H1 (cell line): ENCODE measurements around the gene KLF14. TPM values are rescaled to one million over a fixed set of nuclear protein-coding genes. Genes with fewer than 3 reads are reported as not detected.
"Not testable (repeated sequence)": the region's sequence is repeated elsewhere in the genome, so short reads cannot be mapped to it uniquely, and the experiment has no call there.

ENCODE experiments used
- CTCF ChIA-PET: fragments of 300-600 bp; sonication (Branson Sonifier 250); formaldehyde crosslinking; loops from one replicate; lab custom pipeline; 2021; ENCODE audit not compliant: partially characterized antibody; lab: Charles Lee
- POLR2A ChIA-PET: fragments of 300-600 bp; sonication (Branson Sonifier 250); formaldehyde crosslinking; loops from one replicate; lab custom pipeline; 2021; ENCODE audit warnings: inconsistent platforms; ENCODE audit not compliant: partially characterized antibody; lab: Charles Lee
- DNase-seq, 2 experiments: peaks; one replicate each; pipeline versions ENCODE4 v3.0.0 to v3.0.0-alpha.2; 2010 to 2022; ENCODE audit warnings: low spot score in 2 of 2, low read depth in 1 of 2, mixed read lengths in 1 of 2
- FAIRE-seq: peaks from 2 replicates; lab custom pipeline; 2011; peaks lifted over from hg19 to GRCh38; lab: Jason Lieb, UNC
- H2AFZ ChIP-seq: 2 replicates; pipeline ENCODE4 v1.8.1; 2012; ENCODE audit warnings: low read length, inconsistent platforms
- H2AK5ac ChIP-seq: 2 replicates; pipeline ENCODE4 v1.6.1; 2013; ENCODE audit warnings: low read depth, low read length
- H2BK120ac ChIP-seq: replicated peaks from 2 replicates; pipeline ENCODE3; 2013; ENCODE audit warnings: low read depth, low read length, inconsistent platforms
- H2BK12ac ChIP-seq: 2 replicates; pipeline ENCODE4 v1.6.1; 2013; ENCODE audit warnings: low read depth, low read length
- H2BK15ac ChIP-seq: 2 replicates; pipeline ENCODE4 v1.6.1; 2013; ENCODE audit warnings: low read length
- H2BK20ac ChIP-seq: 2 replicates; pipeline ENCODE4 v1.6.1; 2013; ENCODE audit warnings: low read length
- H2BK5ac ChIP-seq: 2 replicates; pipeline ENCODE4 v1.6.1; 2013; ENCODE audit warnings: low read depth, low read length
- H3K14ac ChIP-seq: 2 replicates; pipeline ENCODE4 v1.6.1; 2013; ENCODE audit warnings: inconsistent platforms; ENCODE audit not compliant: insufficient read length
- H3K18ac ChIP-seq: 2 replicates; pipeline ENCODE4 v1.6.1; 2013; ENCODE audit warnings: low read length; ENCODE audit errors: extremely low read depth
- H3K23ac ChIP-seq: 2 replicates; pipeline ENCODE4 v1.6.1; 2013; ENCODE audit warnings: inconsistent platforms; ENCODE audit not compliant: insufficient read length
- H3K23me2 ChIP-seq: 2 replicates; pipeline ENCODE4 v1.6.1; 2013; ENCODE audit warnings: low read depth, low read length
- H3K27ac ChIP-seq: 2 replicates; pipeline ENCODE4 v1.6.1; 2011; ENCODE audit warnings: low read depth, low read length, inconsistent platforms
- H3K27me3 ChIP-seq, 4 experiments: replicated peaks in 1 of 4; 1 replicate in 1 of 4; 2 replicates in 3 of 4; pipeline versions ENCODE4 v1.6.1 to v1.8.1; 2011 to 2013; ENCODE audit warnings: low read length in 3 of 4, mild to moderate bottlenecking in 3 of 4, inconsistent platforms in 2 of 4, mixed read lengths in 2 of 4, moderate library complexity in 1 of 4; ENCODE audit not compliant: control insufficient read depth in 3 of 4, insufficient read depth in 3 of 4; ENCODE audit errors: extremely low read depth in 1 of 4
- H3K36me3 ChIP-seq, 4 experiments: 2 replicates each; pipeline versions ENCODE4 v1.6.1 to v1.8.1; 2011 to 2013; ENCODE audit warnings: mild to moderate bottlenecking in 4 of 4, low read length in 3 of 4, moderate library complexity in 2 of 4, control low read depth in 1 of 4, inconsistent platforms in 1 of 4; ENCODE audit not compliant: insufficient read depth in 4 of 4, control insufficient read depth in 2 of 4
- H3K4ac ChIP-seq: replicated peaks from 2 replicates; pipeline ENCODE3; 2013; ENCODE audit warnings: low read length, low read depth, mixed read lengths, inconsistent platforms; ENCODE audit not compliant: insufficient read length
- H3K4me1 ChIP-seq, 4 experiments: replicated peaks in 1 of 4; 1 replicate in 1 of 4; 2 replicates in 3 of 4; pipeline versions ENCODE4 v1.6.1 to v1.8.1; 2011 to 2013; ENCODE audit warnings: low read length in 3 of 4, inconsistent platforms in 2 of 4, mixed read lengths in 1 of 4; ENCODE audit not compliant: insufficient read depth in 4 of 4, control insufficient read depth in 3 of 4
- H3K4me2 ChIP-seq, 2 experiments: 2 replicates each; pipeline versions ENCODE4 v1.6.1 to v1.8.1; 2011 to 2013; ENCODE audit warnings: low read depth in 2 of 2, low read length in 2 of 2, control low read depth in 1 of 2, inconsistent platforms in 1 of 2, mild to moderate bottlenecking in 1 of 2; ENCODE audit not compliant: insufficient read depth in 1 of 2
- H3K4me3 ChIP-seq, 4 experiments: fragments of 200-600, 300-600 bp in 1 of 4; sonication (generic), shearing (Covaris generic), sonication (Bioruptor Twin) in 1 of 4; 2 replicates each; pipeline versions ENCODE4 v1.5.1 to v1.8.1; 2011 to 2016; ENCODE audit warnings: low read length in 4 of 4, low read depth in 3 of 4, control low read depth in 2 of 4, inconsistent platforms in 2 of 4, mild to moderate bottlenecking in 2 of 4, mixed read lengths in 1 of 4, moderate library complexity in 1 of 4; ENCODE audit not compliant: insufficient read depth in 2 of 4; ENCODE audit errors: extremely low read depth in 1 of 4
- H3K56ac ChIP-seq: replicated peaks from 2 replicates; pipeline ENCODE3; 2013; ENCODE audit warnings: low read depth, mild to moderate bottlenecking, mixed read lengths, low read length, inconsistent platforms; ENCODE audit not compliant: insufficient read length
- H3K79me1 ChIP-seq: 2 replicates; pipeline ENCODE4 v1.6.1; 2013; ENCODE audit warnings: low read depth, low read length, control low read depth
- H3K79me2 ChIP-seq, 2 experiments: 2 replicates each; pipeline versions ENCODE4 v1.6.1 to v1.8.1; 2012 to 2013; ENCODE audit warnings: low read length in 2 of 2, mild to moderate bottlenecking in 2 of 2, inconsistent platforms in 1 of 2; ENCODE audit not compliant: insufficient read depth in 2 of 2, control insufficient read depth in 1 of 2
- H3K9ac ChIP-seq, 4 experiments: replicated peaks in 1 of 4; 1 replicate in 1 of 4; 2 replicates in 3 of 4; pipeline versions ENCODE4 v1.6.1 to v1.8.1; 2011 to 2013; ENCODE audit warnings: low read depth in 3 of 4, low read length in 3 of 4, control low read depth in 2 of 4, mild to moderate bottlenecking in 2 of 4, moderate library complexity in 2 of 4, inconsistent platforms in 1 of 4; ENCODE audit errors: extremely low read depth in 1 of 4
- H3K9me3 ChIP-seq, 2 experiments: 2 replicates each; pipeline versions ENCODE4 v1.6.1 to v1.8.1; 2012 to 2013; ENCODE audit warnings: mild to moderate bottlenecking in 2 of 2, moderate library complexity in 2 of 2, control low read depth in 1 of 2, inconsistent platforms in 1 of 2, low read depth in 1 of 2, low read length in 1 of 2, mixed read lengths in 1 of 2; ENCODE audit not compliant: insufficient read depth in 2 of 2
- H4K20me1 ChIP-seq, 2 experiments: replicated peaks in 1 of 2; 2 replicates each; pipeline versions ENCODE3 to v1.8.1; 2011 to 2013; ENCODE audit warnings: inconsistent platforms in 2 of 2, low read length in 2 of 2, mild to moderate bottlenecking in 1 of 2; ENCODE audit not compliant: insufficient read depth in 2 of 2, control insufficient read depth in 1 of 2
- H4K5ac ChIP-seq: 2 replicates; pipeline ENCODE4 v1.6.1; 2013; ENCODE audit warnings: low read length, low read depth, mixed read lengths, inconsistent platforms; ENCODE audit not compliant: insufficient read length
- H4K8ac ChIP-seq: 2 replicates; pipeline ENCODE4 v1.8.0; 2013; ENCODE audit warnings: mild to moderate bottlenecking, moderate library complexity, low read length, inconsistent platforms; ENCODE audit not compliant: insufficient read depth; ENCODE audit errors: extremely low read depth
- H4K91ac ChIP-seq: replicated peaks from 2 replicates; pipeline ENCODE3; 2013; ENCODE audit warnings: low read length, mixed read lengths, inconsistent platforms; ENCODE audit not compliant: insufficient read length
- WGBS, 2 experiments: shearing (Covaris generic) in 1 of 2; methylation state at CpG; one replicate each; pipeline versions ENCODE4 v1.1.6 to v1.1.7; 2013 to 2015; ENCODE audit warnings: low lambda C conversion rate in 2 of 2, mixed read lengths in 2 of 2, inconsistent platforms in 1 of 2, low coverage in 1 of 2, missing lambda C conversion rate in 1 of 2; ENCODE audit not compliant: insufficient replicate concordance in 2 of 2, insufficient coverage in 1 of 2, insufficient read length in 1 of 2; ENCODE audit errors: extremely low coverage in 1 of 2, missing lambda C conversion rate in 1 of 2; 5-methylcytosine and 5-hydroxymethylcytosine counted together
- polyA plus RNA-seq, 7 experiments: library from polyadenylated mRNA; depleted of rRNA in 3 of 7; stranded (reverse) in 5 of 7; unstranded in 2 of 7; fragments of >200 nt in 5 of 7; fragments of 200-250 nt in 2 of 7; gene quantifications; 1 replicate in 5 of 7; 2 replicates in 1 of 7; 4 replicates in 1 of 7; pipeline versions ENCODE4 v1.2.1 to v1.2.3, GENCODE V29; 2011 to 2013; ENCODE audit warnings: missing spikeins in 2 of 7, mixed read lengths in 2 of 7
- total RNA-seq: library from RNA; stranded (reverse); fragmentation: NEBNext Ultra II Directional; extraction: Animal tissue kit (Norgen Biotek cat#: 25700); gene quantifications from 2 replicates; pipeline ENCODE4 v1.2.1, GENCODE V29; 2021

KLF14 gene
- total and polyA plus RNA-seq, 2 of the 8 experiments (the other 6 are each of a cell fraction or from before 2014, with no cell fraction given), result 0.02 TPM; not detected in 1

DNA sequence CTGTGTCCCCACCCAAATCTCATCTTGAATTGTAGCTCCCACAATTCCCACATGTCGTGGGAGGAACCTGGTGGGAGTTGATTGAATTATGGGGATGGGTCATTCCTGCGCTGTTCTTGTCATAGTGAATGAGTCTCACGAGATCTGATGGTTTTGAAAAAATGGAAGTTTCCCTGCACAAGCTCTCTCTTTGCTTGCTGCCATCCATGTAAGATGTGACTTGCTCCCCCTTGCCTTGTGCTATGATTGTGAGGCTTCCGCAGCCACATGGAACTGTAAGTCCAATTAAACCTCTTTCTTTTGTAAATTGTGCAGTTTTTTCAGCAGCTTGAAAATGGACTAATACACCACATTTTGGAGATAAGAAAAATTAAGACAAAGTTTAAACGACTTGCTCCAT is 38.4 kb upstream of the KLF14 start:
- DNase-seq, POLR2A ChIA-PET, H2BK15ac ChIP-seq, H3K4me3 ChIP-seq, H3K27me3 ChIP-seq, H3K9ac ChIP-seq, FAIRE-seq, H3K4ac ChIP-seq, H2BK12ac ChIP-seq, H3K4me1 ChIP-seq, H3K79me1 ChIP-seq, H4K91ac ChIP-seq, H4K8ac ChIP-seq, H2BK5ac ChIP-seq, H2BK120ac ChIP-seq, H2BK20ac ChIP-seq, H4K20me1 ChIP-seq, H3K27ac ChIP-seq, H3K14ac ChIP-seq, H3K23me2 ChIP-seq, H3K79me2 ChIP-seq, H2AK5ac ChIP-seq, CTCF ChIA-PET, H4K5ac ChIP-seq, H3K18ac ChIP-seq, H3K23ac ChIP-seq, H3K36me3 ChIP-seq, H3K56ac ChIP-seq, H3K4me2 ChIP-seq, H2AFZ ChIP-seq: not testable (repeated sequence)
- H3K9me3 ChIP-seq, result peaks cover 18 to 22% of the 10 kb centered on the region in 2 experiments
- 93% methylated on average over 5 of the region's 5 CpGs; no CpG with 5 or more reads in 1 of the 2 experiments for WGBS, 2 experiments
